PC-9 (cell line): ENCODE results near the gene ZFHX3. TPM values are rescaled to one million over a fixed set of nuclear protein-coding genes. Genes with fewer than 3 reads are reported as not detected.

ENCODE experiments used
- BruUV-seq: library from RNA; stranded (reverse); fragments of 400-500 nt; replicated peaks from 2 replicates; lab custom pipeline; 2021; lab: Mats Ljungman, UMichigan
- CTCF ChIA-PET: fragments of 300-600 bp; sonication (Branson Sonifier 250); formaldehyde crosslinking; loops from one replicate; lab custom pipeline; 2022; ENCODE audit warnings: antibody characterized with exemption; lab: Charles Lee
- POLR2A ChIA-PET: fragments of 300-600 bp; sonication (Branson Sonifier 250); formaldehyde crosslinking; loops from one replicate; lab custom pipeline; 2022; ENCODE audit warnings: antibody characterized with exemption; ENCODE audit not compliant: unreplicated experiment; lab: Charles Lee
- DNase-seq, 2 experiments: peaks; one replicate each; pipeline versions ENCODE4 v3.0.0 to v3.0.0-alpha.2; 2015 to 2022; ENCODE audit warnings: mixed read lengths in 1 of 2
- H2AFZ ChIP-seq: fragments of 200-600 bp; sonication (generic); 2 replicates; pipeline ENCODE4 v1.8.1; 2017; ENCODE audit warnings: antibody characterized with exemption
- H3F3A ChIP-seq: fragments of 200-600 bp; sonication (generic); 2 replicates; pipeline ENCODE4 v1.8.1; 2017; ENCODE audit warnings: antibody characterized with exemption, mild to moderate bottlenecking, low read depth; ENCODE audit not compliant: insufficient read depth
- H3K27ac ChIP-seq: fragments of 200-600 bp; sonication (generic); 2 replicates; pipeline ENCODE4 v1.6.1; 2016; ENCODE audit warnings: mixed run types
- H3K27me3 ChIP-seq: fragments of 200-600 bp; sonication (generic); 2 replicates; pipeline ENCODE4 v1.6.1; 2016; ENCODE audit warnings: low read depth, mixed run types; ENCODE audit not compliant: insufficient read depth
- H3K36me3 ChIP-seq: fragments of 200-600 bp; sonication (generic); 2 replicates; pipeline ENCODE4 v1.6.1; 2016; ENCODE audit warnings: low read depth, mixed run types
- H3K4me1 ChIP-seq: fragments of 200-600 bp; sonication (generic); replicated peaks from 2 replicates; pipeline ENCODE4 v1.6.1; 2016; ENCODE audit warnings: mixed run types; ENCODE audit not compliant: insufficient read depth
- H3K4me2 ChIP-seq: fragments of 200-600 bp; sonication (generic); 2 replicates; pipeline ENCODE4 v1.6.1; 2017; ENCODE audit warnings: mixed run types
- H3K4me3 ChIP-seq: fragments of 200-600 bp; sonication (generic); 2 replicates; pipeline ENCODE4 v1.6.1; 2016; ENCODE audit warnings: mixed run types
- H3K79me2 ChIP-seq: fragments of 200-600 bp; sonication (generic); 2 replicates; pipeline ENCODE4 v1.6.1; 2017; ENCODE audit warnings: low read depth, mixed run types
- H3K9me2 ChIP-seq: fragments of 200-600 bp; sonication (generic); 2 replicates; pipeline ENCODE4 v1.8.1; 2017; ENCODE audit warnings: mild to moderate bottlenecking; ENCODE audit not compliant: insufficient read depth
- H3K9me3 ChIP-seq: fragments of 200-600 bp; sonication (generic); 2 replicates; pipeline ENCODE4 v1.8.1; 2016; ENCODE audit warnings: low read depth; ENCODE audit not compliant: insufficient read depth
- H4K20me1 ChIP-seq: fragments of 200-600 bp; sonication (generic); 2 replicates; pipeline ENCODE4 v1.8.1; 2017; ENCODE audit not compliant: insufficient read depth
- EZH2 ChIP-seq: fragments of 200-600 bp; sonication (generic); IDR thresholded peaks from 2 replicates; pipeline ENCODE4 v1.8.0; 2017; ENCODE audit warnings: antibody characterized with exemption, low read depth
- intact Hi-C: fragments of 100-400 bp; cut with micrococcal nuclease; formaldehyde crosslinking; loops from one replicate; pipeline ENCODE4 v1.10.0; 2022; ENCODE audit not compliant: unreplicated experiment
- total RNA-seq: library from RNA; stranded (reverse); gene quantifications from 2 replicates; pipeline ENCODE4 v1.2.3, GENCODE V29; 2021
- TF ChIP-seq, protein P1 (sequence below): fragments of 200-600 bp; sonication (generic); conservative IDR thresholded peaks from 2 replicates; pipeline ENCODE4 v1.6.1; 2017; ENCODE audit warnings: mixed run types, antibody characterized with exemption, mild to moderate bottlenecking, moderate library complexity

Gene ZFHX3
- total RNA-seq, 1 experiment from 2014 or later: 23.1 TPM

DNA sequence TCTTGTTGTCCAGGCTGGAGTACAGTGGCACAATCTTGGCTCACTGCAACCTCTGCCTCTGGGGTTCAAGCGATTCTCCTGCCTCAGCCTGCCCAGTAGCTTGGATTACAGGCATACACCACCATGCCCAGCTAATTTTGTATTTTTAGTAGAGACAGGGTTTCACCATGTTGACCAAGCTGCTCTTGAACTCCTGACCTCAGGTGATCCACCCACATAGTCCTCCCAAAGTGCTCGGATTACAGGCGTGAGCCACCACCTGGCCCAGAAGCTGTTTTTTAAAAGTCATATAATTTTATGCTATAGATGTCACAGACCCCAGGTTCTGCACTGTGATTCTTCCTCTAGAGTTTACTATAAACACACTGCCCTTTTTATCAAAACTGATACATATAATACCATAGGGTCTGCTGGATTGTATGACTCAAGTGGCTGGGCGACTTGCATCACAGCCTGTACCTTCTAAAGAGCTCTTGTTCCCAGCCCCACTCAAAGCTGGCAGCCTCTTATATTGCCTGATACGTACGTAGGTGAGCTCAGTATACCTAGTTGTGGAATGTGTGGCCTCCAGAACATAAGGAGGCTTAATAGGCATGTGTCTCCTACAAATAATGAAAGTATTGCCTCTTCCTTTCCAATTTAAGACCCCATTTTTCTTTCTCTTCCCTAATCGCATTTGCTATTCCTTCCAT is 295.8 kb downstream of the ZFHX3 start:
- H3F3A ChIP-seq: no peaks in the 10 kb centered on the region

DNA sequence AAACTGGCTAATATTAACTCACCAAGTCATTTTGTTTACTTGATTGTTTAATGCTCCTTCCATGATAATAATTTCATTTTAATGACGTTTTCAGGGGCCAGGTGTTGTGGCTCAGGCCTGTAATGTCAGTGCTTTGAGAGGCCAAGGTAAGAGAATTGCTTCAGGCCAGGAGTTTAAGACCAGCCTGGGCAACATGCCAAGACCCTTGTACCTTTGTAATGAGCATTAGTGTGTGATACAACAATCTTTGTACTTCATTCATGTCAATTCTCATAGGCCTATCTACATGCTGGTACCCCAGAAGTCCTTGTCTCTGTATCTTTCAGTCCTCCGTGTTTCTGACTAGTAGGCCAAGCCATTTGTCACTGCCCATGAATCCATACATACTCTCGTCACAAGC is 296.9 kb downstream of the ZFHX3 start:
- H3F3A ChIP-seq: no peaks in the 10 kb centered on the region
- H3K79me2 ChIP-seq: no peaks in the 10 kb centered on the region
- H3K27me3 ChIP-seq: no peaks in the 10 kb centered on the region
- no TSS peak for BruUV-seq
- no peaks in the 10 kb centered on the region for H3K9me3 ChIP-seq
- no peak overlapping the region for H3K27ac ChIP-seq
- H3K4me3 ChIP-seq: no peak overlapping the region
- H3K36me3 ChIP-seq: no peaks in the 10 kb centered on the region
- TF ChIP-seq, protein P1, sequence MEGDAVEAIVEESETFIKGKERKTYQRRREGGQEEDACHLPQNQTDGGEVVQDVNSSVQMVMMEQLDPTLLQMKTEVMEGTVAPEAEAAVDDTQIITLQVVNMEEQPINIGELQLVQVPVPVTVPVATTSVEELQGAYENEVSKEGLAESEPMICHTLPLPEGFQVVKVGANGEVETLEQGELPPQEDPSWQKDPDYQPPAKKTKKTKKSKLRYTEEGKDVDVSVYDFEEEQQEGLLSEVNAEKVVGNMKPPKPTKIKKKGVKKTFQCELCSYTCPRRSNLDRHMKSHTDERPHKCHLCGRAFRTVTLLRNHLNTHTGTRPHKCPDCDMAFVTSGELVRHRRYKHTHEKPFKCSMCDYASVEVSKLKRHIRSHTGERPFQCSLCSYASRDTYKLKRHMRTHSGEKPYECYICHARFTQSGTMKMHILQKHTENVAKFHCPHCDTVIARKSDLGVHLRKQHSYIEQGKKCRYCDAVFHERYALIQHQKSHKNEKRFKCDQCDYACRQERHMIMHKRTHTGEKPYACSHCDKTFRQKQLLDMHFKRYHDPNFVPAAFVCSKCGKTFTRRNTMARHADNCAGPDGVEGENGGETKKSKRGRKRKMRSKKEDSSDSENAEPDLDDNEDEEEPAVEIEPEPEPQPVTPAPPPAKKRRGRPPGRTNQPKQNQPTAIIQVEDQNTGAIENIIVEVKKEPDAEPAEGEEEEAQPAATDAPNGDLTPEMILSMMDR: no peak
- no peak for TF ChIP-seq EZH2
- no peaks in the 10 kb centered on the region for H4K20me1 ChIP-seq
- intact Hi-C loops: no loop called here
- ChIA-PET CTCF (no interaction called here), POLR2A (no interaction called here)
- no peaks in the 10 kb centered on the region for H3K4me1 ChIP-seq
- H3K4me2 ChIP-seq: no peak overlapping the region
- no peak for DNase-seq
- H2AFZ ChIP-seq: no peak overlapping the region
- H3K9me2 ChIP-seq: no peaks in the 10 kb centered on the region

More for the DNA sequence above, 295.8 kb downstream of the ZFHX3 start:
- Histone ChIP-seq H3K9me2 (no peaks in the 10 kb centered on the region), H4K20me1 (no peaks in the 10 kb centered on the region), H3K4me3 (no peak overlapping the region), H3K4me2 (no peak overlapping the region), H2AFZ (no peak overlapping the region), H3K36me3 (no peaks in the 10 kb centered on the region), H3K27me3 (no peaks in the 10 kb centered on the region), H3K27ac (no peak overlapping the region), H3K4me1 (no peaks in the 10 kb centered on the region), H3K9me3 (no peaks in the 10 kb centered on the region), H3K79me2 (no peaks in the 10 kb centered on the region)
- CTCF ChIA-PET: no interaction called here
- DNase-seq: no peak
- BruUV-seq: no TSS peak
- POLR2A ChIA-PET: no interaction called here
- intact Hi-C loops: no loop called here
- TF ChIP-seq, protein P1: no peak
- TF ChIP-seq EZH2: no peak

DNA sequence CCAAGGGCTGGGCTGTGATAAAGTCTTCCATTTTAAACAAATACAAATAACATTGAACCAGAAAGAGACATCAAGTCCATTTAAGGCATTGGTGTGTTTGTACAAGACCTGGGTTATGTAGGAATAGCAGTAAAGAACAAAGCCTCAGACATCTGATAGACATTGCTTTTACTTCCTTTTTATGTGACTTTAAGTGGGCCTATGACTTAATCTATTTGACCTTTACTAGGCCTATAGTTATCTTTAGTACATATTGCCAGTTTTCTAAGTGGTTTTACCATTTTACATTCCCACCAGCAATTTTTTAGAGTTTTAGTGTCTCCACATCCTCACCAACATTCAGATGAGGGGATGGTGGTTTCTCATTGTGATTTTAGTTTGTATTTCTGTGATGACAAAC is 298.8 kb downstream of the ZFHX3 start:
- H3K27ac ChIP-seq: no peak overlapping the region
- no peaks in the 10 kb centered on the region for H3K4me1 ChIP-seq
- no peak for DNase-seq
- no peaks in the 10 kb centered on the region for H3K27me3 ChIP-seq
- CTCF ChIA-PET: no interaction called here
- H3K9me2 ChIP-seq: no peaks in the 10 kb centered on the region
- no peak overlapping the region for H2AFZ ChIP-seq
- TF ChIP-seq, protein P1: no peak
- TF ChIP-seq EZH2: no peak
- no peaks in the 10 kb centered on the region for H3K36me3 ChIP-seq
- POLR2A ChIA-PET: no interaction called here
- no peaks in the 10 kb centered on the region for H3K9me3 ChIP-seq
- no peaks in the 10 kb centered on the region for H4K20me1 ChIP-seq
- no TSS peak for BruUV-seq
- intact Hi-C loops: no loop called here
- no peak overlapping the region for H3K4me3 ChIP-seq
- no peak overlapping the region for H3K4me2 ChIP-seq
- H3K79me2 ChIP-seq: no peaks in the 10 kb centered on the region
- H3F3A ChIP-seq: no peaks in the 10 kb centered on the region
